Activated CD4-positive, alpha-beta T cell treated with anti-CD3 and anti-CD28 coated beads, Interleukin-2, Interleukin-4, amounts not matched to agents 100 ng/mL and 50 ng/mL, durations not matched to agents 16 hours and 8 hours (primary cell): ENCODE data around the gene FAM174B.
A peak's percentile ranks its signal among the peaks of the same experiment; 100 is the strongest.

Experiments
- DNase-seq: peaks from one replicate; pipeline ENCODE4 v3.0.0-alpha.2; 2020; ENCODE audit warnings: low spot score

FAM174B gene

DNA sequence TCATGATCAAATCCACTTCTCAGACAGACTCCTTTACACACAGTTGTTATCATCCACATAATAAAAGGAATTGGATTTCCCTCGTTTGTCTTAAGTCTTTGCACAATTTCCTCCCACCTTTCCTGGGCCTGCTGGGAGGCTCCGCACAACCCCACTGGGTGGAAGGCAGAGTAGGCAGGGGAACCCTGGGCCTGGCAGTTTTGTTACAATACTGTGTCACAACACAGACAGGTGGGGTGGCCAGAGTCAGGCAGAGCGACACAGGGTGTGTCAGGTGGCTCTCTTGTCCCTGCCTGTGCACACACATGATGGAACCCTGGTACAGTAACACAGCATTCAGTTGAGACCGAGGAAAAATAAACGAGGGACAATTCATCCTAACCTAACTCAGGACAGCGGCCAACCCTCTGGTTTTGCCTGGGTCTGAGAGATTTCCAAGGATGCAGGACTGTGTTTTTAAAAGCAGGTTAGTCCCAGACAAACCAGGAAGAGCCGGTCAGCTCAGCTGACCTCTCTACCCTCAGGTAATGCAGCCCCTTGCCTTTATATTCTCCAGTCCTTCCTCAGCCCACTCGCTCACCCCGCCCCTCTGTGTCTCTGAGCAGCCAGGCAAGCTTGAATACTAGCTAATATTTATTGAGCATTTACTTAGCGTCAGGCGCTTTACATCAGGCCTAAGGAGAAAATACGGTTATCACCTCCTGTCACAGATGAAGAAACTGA is 8.8 kb upstream of the FAM174B start:
- no peak for DNase-seq

DNA sequence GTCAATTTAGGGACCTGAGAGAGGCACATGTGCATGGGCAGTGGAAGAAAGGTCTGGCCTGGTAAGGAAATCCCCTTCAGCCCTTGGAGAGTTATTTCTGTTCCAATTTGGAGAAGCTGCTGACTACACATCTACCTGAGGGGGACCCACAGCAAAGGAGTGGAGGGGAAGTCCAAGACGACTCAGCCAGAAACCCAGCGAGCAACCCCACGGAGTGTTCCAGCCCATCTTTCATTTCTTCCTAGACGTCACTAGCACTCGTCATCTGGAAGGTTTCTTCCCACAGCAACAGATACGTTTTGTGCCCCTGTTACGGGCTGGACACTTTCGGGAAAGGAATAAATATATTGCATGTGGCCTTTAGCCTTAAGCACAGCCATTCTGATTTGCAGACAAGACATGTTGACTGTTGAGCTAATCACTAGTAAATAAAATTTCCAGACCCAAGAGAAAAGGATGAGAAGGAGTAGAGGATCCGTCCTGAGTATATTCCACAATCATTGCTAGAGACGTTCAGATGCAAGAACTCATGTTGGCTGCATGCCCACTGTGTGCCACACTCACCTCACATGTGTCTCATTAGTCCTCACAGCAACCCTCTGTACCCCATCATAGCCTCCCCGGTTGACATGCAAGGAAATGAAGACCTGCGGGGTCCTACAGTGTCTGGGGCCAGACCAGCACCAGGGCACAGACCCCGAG is 7.8 kb upstream of the FAM174B start:
- peak; percentile 38 for DNase-seq

DNA sequence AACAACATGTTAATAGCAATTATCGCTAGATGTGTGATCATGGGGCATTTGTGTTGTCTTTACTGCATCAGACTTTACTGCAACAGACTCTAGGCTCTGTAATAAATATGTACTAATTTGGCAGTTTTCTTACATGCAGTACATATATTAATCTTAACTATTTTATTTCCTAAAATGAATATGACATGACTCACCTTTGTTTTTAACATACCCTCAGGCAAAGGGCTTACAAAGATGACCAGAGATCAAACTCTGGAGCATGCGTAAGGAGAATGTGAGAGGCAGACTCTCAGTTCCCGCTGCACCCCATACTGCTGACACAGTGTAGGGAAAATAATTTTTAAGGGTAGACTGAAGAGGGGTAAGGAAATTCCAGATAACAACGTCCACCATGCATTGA is 7.2 kb upstream of the FAM174B start:
- DNase-seq = no peak

- DNase-seq = no peak
These were observed 6.4 kb upstream of the FAM174B start for GRCh38 chr15:92661956-92662355.

DNA sequence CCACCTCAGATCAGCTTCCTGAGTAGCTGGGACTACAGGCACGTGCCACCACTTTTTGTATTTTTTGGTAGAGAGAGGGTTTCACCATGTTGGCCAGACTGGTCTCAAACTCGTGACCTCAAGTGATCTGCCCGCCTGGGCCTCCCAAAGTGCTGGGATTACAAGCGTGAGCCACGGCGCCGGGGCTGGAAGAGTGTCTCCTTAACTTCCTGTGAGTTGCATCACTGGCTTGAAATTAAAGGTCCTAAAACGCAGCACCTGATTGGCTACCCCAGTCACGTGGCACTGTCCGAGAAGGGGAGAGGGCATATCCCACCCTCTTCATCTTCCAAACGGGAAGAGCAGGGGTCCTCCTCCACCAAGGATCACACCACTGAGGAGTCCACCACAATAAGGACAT is 5.5 kb upstream of the FAM174B start:
- DNase-seq = no peak

DNA sequence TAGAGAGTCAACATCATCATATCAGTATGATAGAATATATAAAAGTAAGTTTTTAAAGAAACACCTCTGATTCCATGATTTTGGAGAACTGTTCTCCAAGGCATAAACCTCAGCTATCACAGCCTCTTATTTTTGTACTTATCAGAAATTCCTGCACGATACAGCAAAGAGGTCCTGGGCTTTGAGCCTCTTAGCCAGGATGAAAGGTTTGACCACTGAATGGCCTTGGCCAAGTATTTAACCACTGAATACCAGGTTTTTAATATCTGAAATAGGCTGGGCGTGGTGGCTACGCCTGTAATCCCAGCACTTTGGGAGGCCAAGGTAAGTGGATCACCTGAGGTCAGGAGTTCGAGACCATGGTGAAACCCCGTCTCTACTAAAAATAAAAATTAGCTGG is 1.9 kb upstream of the FAM174B start:
- DNase-seq = no peak

- DNase-seq = no peak
These were observed 514 bp upstream of the FAM174B start for GRCh38 chr15:92656089-92656488.

DNA sequence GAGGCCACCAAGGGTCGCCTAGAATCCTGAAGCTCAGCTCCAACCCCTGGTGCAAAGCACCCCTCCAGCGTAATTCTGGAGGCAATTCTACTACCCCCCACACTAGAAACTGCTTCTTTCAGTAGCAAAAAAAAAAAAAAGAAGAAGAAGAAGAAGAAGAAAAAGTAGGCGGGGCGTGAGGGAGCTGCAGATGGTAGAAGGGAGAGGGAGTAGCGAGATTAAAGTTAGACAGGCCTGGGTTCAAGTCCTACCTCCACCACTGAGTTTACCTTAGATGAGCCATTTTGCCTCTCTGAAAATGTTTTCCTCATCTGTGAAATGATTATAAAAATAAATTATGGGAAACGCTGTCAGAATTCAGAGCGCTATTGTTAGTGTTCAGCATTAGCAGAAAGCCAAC is 913 bp downstream of the FAM174B start:
- no peak for DNase-seq

- DNase-seq = no peak
These were observed 1.6 kb downstream of the FAM174B start for GRCh38 chr15:92653836-92654539.

DNA sequence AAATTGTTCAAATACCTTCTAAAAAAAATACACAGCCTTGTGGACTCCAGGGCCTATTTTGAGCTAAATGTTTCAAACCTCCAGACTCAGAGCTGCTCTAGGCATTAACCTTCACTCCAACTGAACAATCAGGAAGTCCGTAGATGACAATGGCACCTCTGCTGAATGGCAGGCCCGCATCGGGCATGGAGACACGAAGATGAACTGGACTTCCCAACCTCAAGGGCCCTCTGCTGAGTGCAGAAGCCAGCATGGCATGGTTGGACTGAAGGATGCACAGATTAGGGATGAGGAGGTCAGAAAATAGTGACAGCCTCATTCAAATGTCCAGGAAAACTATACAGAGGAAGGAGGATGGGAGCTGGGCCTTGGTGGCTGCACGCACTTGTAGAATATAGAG is 2.2 kb downstream of the FAM174B start:
- DNase-seq = no peak

- DNase-seq = no peak
These were observed 3.0 kb downstream of the FAM174B start for GRCh38 chr15:92652576-92652966.

GRCh38 chr15:92651877-92652575 is 3.5 kb downstream of the FAM174B start:
- DNase-seq = no peak

DNA sequence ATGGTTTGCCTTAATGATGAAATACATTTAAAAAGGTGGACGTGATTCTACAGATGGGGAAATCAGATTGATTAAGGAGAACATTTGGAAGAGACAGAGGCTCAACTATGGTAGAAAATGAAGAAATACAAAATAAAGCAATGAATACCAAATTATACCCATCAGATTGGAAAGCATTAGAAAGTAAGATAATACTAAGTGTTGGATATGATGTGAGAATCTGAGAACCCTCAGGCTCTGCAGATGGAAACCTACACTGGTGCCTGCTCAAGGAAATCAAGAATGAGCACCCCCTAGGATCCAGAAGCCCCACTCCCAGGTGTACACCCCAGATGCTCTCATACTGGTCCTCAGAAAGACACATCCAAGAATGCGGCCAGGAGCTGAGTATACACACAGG is 4.6 kb downstream of the FAM174B start:
- no peak for DNase-seq

- no peak for DNase-seq
These were observed 5.3 kb downstream of the FAM174B start for GRCh38 chr15:92650256-92650655.

GRCh38 chr15:92648190-92648875 is 7.2 kb downstream of the FAM174B start:
- DNase-seq = no peak

GRCh38 chr15:92647467-92648163 is 8.0 kb downstream of the FAM174B start:
- DNase-seq = no peak

- no peak for DNase-seq
These were observed 9.4 kb downstream of the FAM174B start for GRCh38 chr15:92646216-92646615.

- no peak for DNase-seq
These were observed 9.8 kb downstream of the FAM174B start for GRCh38 chr15:92645731-92646130.

DNA sequence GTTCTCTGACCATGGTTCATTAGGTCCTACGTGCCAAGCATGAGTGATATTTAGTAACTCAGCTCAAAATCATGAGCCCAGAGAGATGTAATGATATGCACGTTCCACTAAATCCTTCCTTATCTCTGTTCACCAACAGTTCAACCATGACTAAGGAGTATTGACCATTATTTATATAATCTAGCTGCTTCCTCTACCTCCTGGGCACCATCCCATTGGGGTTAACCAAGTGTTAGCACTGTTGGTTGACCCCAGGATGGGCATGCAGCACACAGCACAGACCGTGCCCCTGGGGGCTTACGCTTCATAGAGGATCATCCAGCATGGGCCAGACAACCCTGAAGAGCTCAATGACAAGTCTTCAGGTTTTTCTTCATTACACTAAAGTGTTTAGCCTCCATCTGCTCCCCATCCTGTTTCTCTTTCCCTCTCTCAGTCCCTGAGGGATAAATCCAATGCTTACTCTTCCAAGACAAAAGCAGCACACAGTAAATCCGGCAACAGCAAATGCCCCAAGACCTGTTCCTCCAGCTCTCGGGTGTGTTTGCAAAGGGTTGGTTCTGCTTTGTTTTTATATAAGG is 10.4 kb downstream of the FAM174B start:
- no peak for DNase-seq

GRCh38 chr15:92643849-92644815 is 11.4 kb downstream of the FAM174B start:
- DNase-seq = no peak
